Activated CD4-positive, alpha-beta T cell treated with anti-CD3 and anti-CD28 coated beads for 48 hours (primary cell): ENCODE results near the gene TACO1.

ENCODE experiments used
- DNase-seq: peaks from one replicate; pipeline ENCODE4 v3.0.0-alpha.2; 2020

The TACO1 gene

GRCh38 chr17:63641692-63642448, 41.2 kb downstream of the TACO1 start:
- no peak for DNase-seq

- DNase-seq: no peak
These were observed 44.2 kb downstream of the TACO1 start for GRCh38 chr17:63644846-63645245.

- DNase-seq: no peak
These were observed 45.2 kb downstream of the TACO1 start for GRCh38 chr17:63645775-63646487.

- no peak for DNase-seq
These were observed 45.8 kb downstream of the TACO1 start for GRCh38 chr17:63646488-63646806.

- no peak for DNase-seq
These were observed 46.5 kb downstream of the TACO1 start for GRCh38 chr17:63647065-63647725.

- DNase-seq: no peak
These were observed 47.2 kb downstream of the TACO1 start for GRCh38 chr17:63647936-63648335.

GRCh38 chr17:63649813-63650212, 49.1 kb downstream of the TACO1 start:
- no peak for DNase-seq

GRCh38 chr17:63652106-63652505, 51.4 kb downstream of the TACO1 start:
- DNase-seq: no peak

- DNase-seq: no peak
These were observed 52.4 kb downstream of the TACO1 start for GRCh38 chr17:63653050-63653449.

- DNase-seq: no peak
These were observed 57.1 kb downstream of the TACO1 start for GRCh38 chr17:63657786-63658185.
